Activated T-helper 9 cell treated with anti-CD3 and anti-CD28 coated beads, Interleukin-2, amount 50 U/mL, for 16 hours (primary cell): ENCODE data around the gene ASTN1.

Experiments used
- DNase-seq: peaks from one replicate; pipeline ENCODE4 v3.0.0-alpha.2; 2020; ENCODE audit warnings: low read depth

The ASTN1 gene

GRCh38 chr1:177163844-177164379 is 600 bp downstream of the ASTN1 start:
- no peak for DNase-seq

- no peak for DNase-seq
These were observed 2.3 kb downstream of the ASTN1 start for GRCh38 chr1:177162243-177162642.

GRCh38 chr1:177146499-177146898 is 18.0 kb downstream of the ASTN1 start:
- DNase-seq = no peak

DNA sequence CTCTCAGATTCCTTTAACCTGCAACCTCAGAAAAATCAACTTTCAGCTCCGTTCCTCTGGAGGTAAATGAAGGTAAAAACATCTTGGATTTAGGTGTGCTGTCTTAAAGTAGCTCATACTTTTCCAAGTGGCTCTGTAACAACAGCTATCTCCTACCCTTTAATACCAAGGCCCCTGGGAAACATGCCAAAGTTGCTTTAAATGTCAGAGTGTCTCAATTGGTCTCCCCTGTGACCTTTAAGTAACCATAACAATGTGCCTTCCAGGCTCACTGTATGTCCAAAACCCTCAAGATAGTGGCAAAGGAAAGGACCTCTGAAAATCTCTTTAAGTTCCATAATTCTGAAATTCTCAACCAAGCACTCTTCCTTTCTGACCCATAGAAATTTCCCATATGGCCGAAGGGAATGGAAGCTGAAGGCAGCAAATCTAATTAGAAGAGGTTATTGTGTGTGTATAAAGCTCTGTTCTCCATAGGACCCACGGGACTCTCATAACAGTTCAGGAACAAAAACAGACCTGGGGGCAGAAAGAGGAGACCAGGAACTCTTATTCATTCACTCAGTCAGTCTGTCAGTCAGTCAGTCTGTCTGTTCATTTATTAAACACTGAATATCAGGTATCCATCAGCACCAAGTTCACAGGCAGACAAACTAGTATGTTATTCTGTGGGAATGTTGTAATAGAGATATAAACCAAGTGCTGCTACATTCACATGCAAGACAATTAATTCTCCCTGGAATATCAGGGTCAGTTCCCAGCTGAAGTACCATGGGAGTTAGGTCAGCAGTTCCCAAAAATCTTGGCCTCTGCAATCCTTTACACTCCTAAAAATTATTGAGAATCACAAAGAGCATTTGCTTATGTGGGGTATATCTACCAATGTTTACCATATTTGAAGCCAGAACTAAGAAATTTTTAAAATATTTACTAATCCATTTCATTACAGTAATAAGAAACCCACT is 19.1 kb downstream of the ASTN1 start:
- DNase-seq = no peak

DNA sequence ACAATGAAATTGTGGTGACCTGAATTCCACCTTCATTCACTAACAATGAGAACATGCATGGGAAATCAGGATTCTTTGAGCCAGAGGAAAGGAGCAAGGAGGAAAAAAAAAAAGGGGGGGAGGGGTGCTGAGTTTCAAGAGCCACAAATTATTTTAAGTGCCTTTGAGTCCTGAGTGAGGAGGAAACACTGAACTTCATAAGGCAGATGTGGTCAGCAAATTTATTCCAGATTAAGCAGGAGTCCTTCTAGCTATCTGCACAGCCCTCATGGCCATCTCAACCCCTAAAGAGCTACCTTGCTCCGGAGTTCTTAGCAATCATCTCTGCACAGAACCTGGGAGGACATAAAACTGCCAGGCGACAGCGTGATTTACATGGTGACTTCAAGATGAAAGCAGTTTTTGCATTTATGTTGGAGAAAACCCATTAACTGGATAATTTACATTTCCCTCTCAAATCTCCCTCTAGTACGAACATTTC is 21.7 kb downstream of the ASTN1 start:
- DNase-seq = no peak

GRCh38 chr1:177142010-177142409 is 22.5 kb downstream of the ASTN1 start:
- DNase-seq = no peak

DNA sequence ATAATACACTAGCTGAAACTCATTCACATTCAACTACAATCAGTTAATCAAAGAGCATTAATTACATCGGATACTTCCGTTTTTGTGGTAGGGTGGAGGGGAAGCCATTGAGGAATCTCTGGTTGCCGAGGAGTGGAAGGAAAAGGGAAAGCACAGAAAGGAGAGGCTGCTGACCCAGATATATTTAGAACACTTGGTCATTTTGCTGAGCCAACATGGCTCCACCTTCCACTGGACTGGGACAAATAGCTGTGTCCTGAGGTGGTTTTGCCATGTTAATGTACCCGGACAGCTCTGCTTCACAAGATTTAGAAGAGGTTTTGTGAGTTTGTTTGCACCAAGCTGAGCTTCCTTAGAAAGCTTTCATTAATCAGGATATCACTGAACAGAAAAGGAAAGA is 26.2 kb downstream of the ASTN1 start:
- DNase-seq = no peak

DNA sequence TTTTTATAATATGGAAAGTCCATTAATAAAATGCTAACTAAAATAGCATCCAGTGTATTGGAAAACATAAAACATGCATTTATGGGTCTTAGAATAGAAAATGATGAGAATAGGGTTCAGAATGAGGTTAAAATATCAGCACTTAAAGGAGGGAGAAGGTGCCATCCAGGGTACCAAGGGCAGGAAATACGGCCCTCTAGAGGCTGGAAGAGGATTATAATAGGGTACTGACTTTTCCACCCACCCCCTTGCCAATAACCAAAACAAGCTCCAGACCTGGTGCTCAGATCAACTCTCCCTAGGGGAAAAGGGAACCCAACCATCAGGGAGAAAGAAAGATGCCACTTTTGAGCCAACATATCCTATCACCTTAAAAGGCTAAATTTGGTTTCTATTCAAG is 26.7 kb downstream of the ASTN1 start:
- DNase-seq = no peak

DNA sequence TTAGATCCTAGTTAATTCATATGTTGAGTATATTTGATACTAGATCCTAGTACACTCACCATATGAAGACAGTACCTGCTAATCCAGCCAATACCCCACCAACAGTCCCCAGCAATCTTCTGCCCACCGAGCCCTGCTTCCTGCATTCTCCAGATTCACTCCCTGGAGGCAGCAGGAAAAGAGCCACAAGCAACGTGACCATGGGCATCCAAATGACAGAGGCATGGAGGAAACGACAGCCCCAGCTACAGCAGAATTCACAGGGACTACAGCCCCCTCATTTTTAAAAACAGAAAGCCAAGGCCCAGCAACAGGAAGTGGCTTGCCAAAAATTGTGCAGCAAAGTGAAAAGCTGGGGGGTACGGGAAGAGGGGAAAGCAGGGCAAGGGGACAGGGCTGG is 29.3 kb downstream of the ASTN1 start:
- DNase-seq = no peak

DNA sequence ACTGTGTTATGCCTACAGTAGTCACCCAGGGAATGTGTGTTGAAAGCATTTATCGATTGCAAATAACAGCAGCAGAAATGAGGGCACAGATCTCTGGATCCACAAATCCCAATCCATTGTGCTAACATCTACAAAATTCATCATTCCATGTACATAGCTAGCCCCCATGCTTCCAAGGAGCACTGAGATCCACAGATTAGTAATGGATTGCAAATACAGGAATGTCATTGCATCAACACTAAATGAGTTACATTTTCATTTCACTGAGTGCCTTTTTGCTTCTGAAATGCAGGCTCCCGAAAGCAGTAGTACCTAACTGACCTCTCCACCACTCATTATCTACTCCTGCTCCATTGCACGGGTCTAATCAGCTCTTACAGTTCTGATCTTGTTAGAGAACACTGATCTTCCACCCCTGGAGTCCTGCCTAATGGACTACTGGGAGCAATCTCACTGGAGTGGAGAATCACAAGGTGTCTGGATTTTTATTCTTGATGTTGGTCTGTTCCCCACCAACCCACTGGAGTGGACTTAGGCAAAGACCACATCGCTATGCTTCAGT is 30.5 kb downstream of the ASTN1 start:
- DNase-seq = no peak

DNA sequence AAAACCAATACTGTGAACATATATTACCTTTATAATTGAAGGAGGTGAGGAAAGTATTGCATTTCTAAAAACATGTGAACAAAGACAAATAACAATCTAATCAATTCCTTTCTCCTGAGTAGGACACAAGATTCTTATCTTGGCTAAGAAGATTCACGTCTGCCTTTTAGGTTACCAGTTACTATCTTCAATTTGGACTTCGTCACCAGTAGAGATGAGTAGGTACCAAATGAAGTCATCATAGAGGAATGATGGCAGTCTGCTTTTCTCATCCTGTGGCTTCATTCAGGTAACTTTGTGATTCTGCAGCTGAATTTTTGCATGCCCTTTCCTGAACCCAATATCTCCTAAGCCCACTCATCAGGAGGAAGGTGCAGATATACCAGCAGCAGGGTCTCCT is 32.4 kb downstream of the ASTN1 start:
- no peak for DNase-seq

- no peak for DNase-seq
These were observed 32.8 kb downstream of the ASTN1 start for GRCh38 chr1:177131723-177132122.

DNA sequence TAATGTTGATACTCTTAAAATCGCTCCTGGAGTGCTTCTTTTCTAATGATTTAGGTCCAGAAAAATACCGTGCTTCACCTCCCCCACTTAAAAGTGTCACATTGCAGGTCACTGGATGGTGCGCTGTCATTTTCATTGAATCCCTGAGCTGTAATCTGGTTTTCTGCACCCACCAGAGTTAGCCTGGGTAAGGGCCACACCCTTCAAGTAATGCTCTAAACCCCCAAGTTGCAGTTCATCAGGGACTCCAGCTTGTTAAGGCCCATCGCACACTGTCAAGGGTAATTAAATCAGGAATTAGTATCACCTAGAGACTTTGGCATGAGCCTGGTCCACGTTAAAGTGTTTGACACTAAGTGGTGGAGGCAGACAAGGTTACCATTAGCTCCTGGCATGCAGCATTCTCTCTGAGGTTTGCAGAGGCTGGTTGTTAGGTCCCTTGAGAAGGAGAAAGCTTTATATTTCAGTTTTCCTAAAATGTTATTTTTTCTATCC is 34.0 kb downstream of the ASTN1 start:
- no peak for DNase-seq

DNA sequence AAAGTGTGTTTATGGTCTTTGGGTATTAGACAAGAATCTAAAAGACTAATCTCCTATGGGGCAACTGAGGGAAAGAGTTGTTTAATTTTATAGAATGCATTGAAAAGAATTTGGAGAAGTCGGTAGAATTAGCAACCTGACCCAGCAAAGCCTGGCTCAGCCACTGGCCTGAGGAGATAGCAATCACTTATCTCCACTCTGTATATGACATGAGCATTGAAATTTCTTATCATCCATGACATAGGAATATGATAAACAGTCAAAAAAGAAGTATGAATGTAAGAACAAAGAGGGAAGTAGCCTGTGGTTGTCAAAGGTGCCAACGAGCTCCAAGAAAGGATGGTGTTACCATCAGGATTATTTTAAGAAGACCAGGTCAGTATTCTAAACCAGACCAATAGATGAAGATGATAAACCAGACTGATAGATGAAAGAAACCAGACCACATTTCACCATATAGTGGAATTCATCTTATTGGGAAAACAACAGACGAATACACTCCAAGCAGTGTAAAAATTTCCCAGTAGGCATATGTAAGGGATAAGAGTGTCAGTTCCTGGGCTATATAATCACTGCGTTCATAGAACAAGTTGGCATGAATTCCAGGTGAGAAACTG is 35.7 kb downstream of the ASTN1 start:
- DNase-seq = no peak

DNA sequence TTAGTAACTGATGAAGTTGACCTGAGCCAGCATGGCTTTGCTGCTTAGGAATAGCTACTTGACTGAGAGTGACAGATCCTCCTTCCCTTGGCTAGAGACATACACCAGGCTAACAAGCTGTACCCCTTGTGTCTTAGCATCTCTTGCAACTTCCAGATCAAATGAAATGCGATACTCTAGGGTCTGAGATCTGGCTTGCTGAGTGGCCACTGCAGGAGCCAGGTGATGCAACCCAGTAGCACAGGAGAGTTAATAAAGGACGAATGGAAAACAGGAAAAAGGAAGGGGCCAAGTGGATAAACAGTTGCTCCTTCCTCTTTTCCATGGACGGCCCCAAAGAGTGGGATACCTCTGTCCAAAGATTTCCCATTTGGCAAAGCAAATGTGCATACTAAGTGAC is 38.2 kb downstream of the ASTN1 start:
- no peak for DNase-seq

- DNase-seq = no peak
These were observed 39.8 kb downstream of the ASTN1 start for GRCh38 chr1:177124577-177125278.

DNA sequence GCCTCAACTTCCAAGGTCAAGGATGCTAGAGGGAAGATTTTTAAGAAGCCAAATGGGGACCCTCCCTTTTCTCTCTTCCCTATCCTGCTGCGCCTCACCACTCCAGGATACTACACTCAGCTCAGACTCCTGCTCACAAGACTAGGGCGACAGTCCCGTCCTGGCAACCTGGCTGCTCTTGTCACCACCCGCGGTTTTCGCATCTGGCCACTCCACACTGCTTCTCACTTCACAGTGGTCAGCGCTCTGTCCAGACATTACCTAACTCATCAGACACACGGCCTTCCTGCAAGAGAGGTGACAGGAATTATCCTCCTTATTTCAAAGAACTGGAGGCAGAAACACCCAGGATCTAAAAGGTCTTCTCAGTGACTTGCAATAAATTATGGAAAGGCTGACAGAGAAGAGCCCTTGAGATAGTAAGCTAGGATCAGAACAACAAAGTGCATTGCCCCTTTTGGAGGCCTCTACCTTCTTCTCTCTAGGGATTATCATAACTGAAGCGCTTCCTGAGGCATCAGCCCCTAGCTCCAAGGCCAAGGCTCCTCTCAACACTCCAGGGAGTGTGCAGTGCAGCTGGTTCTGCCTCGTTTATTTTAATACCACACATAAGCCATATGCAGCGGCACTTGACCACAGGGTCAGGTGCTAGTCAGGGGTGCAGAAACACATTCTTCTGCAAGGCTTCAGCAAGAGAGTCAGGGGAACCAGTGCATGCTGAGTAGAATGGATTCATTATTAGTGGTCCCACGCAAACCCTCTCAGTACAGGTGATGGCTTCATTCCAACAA is 41.9 kb downstream of the ASTN1 start:
- DNase-seq = no peak

GRCh38 chr1:177119311-177119710 is 45.2 kb downstream of the ASTN1 start:
- DNase-seq = no peak

DNA sequence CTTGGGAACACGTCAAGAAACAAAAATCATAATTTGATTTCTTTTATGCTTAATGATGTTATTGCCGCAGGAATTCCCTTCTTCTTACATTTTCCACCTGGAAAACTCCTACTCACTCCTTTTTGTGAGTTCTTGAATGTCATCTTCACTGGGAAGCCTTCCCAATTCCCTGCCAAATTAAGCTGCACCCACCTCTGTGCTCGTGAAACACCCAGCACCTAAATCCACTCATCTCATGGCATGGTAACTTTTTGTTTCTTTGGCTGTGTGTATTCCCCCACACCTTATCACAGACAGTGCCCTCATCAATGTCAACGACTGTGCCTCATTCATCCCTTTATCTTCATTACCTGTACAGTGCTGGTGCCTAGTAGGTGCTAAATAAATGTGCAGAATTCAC is 45.6 kb downstream of the ASTN1 start:
- DNase-seq = no peak

- DNase-seq = no peak
These were observed 47.6 kb downstream of the ASTN1 start for GRCh38 chr1:177116941-177117340.
